ENCODE data around the gene ZDHHC11.
"Not testable (repeated sequence)": the region's sequence is repeated elsewhere in the genome, so short reads cannot be mapped to it uniquely, and the experiment has no call there.

The ZDHHC11 gene

GRCh38 chr5:798505-799138 is 52.2 kb downstream of the ZDHHC11 start:
- not testable (repeated sequence) for DNase-seq

GRCh38 chr5:797986-798385 is 52.8 kb downstream of the ZDHHC11 start:
- not testable (repeated sequence) for DNase-seq

GRCh38 chr5:795873-796272 is 54.9 kb downstream of the ZDHHC11 start:
- DNase-seq = not testable (repeated sequence)

- DNase-seq = not testable (repeated sequence)
These were observed 55.8 kb downstream of the ZDHHC11 start for GRCh38 chr5:794948-795347.

- not testable (repeated sequence) for DNase-seq
These were observed 62.1 kb downstream of the ZDHHC11 start for GRCh38 chr5:788703-789102.

- not testable (repeated sequence) for DNase-seq
These were observed 62.9 kb downstream of the ZDHHC11 start for GRCh38 chr5:787857-788233.

GRCh38 chr5:787224-787856 is 63.4 kb downstream of the ZDHHC11 start:
- not testable (repeated sequence) for DNase-seq

- not testable (repeated sequence) for DNase-seq
These were observed 65.5 kb downstream of the ZDHHC11 start for GRCh38 chr5:785181-785705.

- DNase-seq = peak; percentile 84
These were observed 66.2 kb downstream of the ZDHHC11 start, which contains the start of gene ZDHHC11B for GRCh38 chr5:784428-785177. Gene ZDHHC11B (minus strand): TSS chr5:784729. CDS start chr5:766919, 17,810 bp downstream.

GRCh38 chr5:783881-784427 is 66.8 kb downstream of the ZDHHC11 start:
- not testable (repeated sequence) for DNase-seq

GRCh38 chr5:783049-783802 is 67.6 kb downstream of the ZDHHC11 start:
- DNase-seq = not testable (repeated sequence)

- DNase-seq = not testable (repeated sequence)
These were observed 68.4 kb downstream of the ZDHHC11 start for GRCh38 chr5:782356-782755.

GRCh38 chr5:780571-780970 is 70.2 kb downstream of the ZDHHC11 start:
- DNase-seq = not testable (repeated sequence)

- not testable (repeated sequence) for DNase-seq
These were observed 71.8 kb downstream of the ZDHHC11 start for GRCh38 chr5:778967-779366.

- DNase-seq = not testable (repeated sequence)
These were observed 72.4 kb downstream of the ZDHHC11 start for GRCh38 chr5:778421-778820.

- no peak for DNase-seq
These were observed 73.0 kb downstream of the ZDHHC11 start for GRCh38 chr5:777756-778161.

GRCh38 chr5:776862-777711 is 73.7 kb downstream of the ZDHHC11 start:
- no peak for DNase-seq

GRCh38 chr5:775961-776861 is 74.6 kb downstream of the ZDHHC11 start:
- DNase-seq = no peak

GRCh38 chr5:775595-775960 is 75.2 kb downstream of the ZDHHC11 start:
- not testable (repeated sequence) for DNase-seq

GRCh38 chr5:774854-775505 is 75.8 kb downstream of the ZDHHC11 start:
- DNase-seq = not testable (repeated sequence)
